ENCODE measurements around the gene INO80E. TPM values are rescaled to one million over a fixed set of nuclear protein-coding genes. Genes with fewer than 3 reads are reported as not detected.

INO80E gene
- total and polyA plus RNA-seq, 2 of the 8 experiments (the other 6 are each of a cell fraction or from before 2014, with no cell fraction given) = 43.0 to 91.2 TPM

DNA sequence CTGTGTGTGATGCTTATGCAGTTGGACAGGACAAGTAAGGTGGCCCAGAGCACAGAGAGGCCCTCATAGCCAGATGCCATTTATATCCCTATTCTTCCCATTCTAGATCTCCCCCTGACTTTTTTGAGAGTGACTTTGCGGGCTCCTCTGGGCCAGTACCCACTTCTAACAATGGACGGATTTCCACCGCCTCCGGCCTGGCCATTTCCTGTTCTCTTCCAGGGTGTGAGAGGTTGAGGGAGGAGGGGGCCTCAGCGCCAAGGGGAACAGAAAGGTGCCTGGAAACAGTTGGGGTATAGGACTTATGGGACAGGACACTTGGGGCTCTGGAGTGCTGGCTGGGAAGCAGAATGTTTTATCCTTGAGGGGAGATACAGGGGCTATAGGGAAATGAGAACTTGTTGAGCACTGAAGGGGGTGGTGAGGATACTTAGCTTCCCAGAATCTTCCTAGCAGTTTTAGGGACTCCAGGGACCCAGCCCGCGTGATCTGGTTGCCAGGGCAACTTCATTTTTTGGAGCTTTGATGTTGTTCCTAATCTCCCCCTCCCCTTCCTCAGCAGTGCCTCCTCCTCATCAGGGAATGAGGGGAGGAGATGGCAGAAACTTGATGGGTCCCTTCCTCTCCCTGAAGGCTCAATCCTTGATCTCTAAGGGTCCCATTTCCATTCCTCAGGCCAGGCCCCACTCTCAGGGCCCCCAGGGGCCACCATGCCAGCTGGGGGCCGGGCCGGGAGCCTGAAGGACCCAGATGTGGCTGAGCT, 18.8 kb upstream of the INO80E start:
- peaks cover 4 to 18% of the 10 kb centered on the region in 2 experiments for H4K20me1 ChIP-seq (replicated peaks in 1 of 2; ENCODE audit: control insufficient read depth in 1 of 2, insufficient read depth in 2 of 2, low read length in 2 of 2)
- no peak overlapping the region for H4K91ac ChIP-seq (replicated peaks; ENCODE audit: insufficient read length, low read length)
- no peak overlapping the region for H3K27ac ChIP-seq (ENCODE audit: low read depth, low read length)
- H3K23me2 ChIP-seq (ENCODE audit: low read depth, low read length) = peaks cover 7% of the 10 kb centered on the region; the same call in 1 of the 2 replicates
- no peak overlapping the region; the same call in 1 of the 2 replicates for H2BK5ac ChIP-seq (ENCODE audit: low read depth, low read length)
- H3K23ac ChIP-seq (ENCODE audit: insufficient read length) = no peak overlapping the region
- WGBS, 2 experiments (ENCODE audit: extremely low coverage in 1 of 2, insufficient coverage in 1 of 2, insufficient read length in 1 of 2, insufficient replicate concordance in 2 of 2, low coverage in 1 of 2, low lambda C conversion rate in 2 of 2, missing lambda C conversion rate in 1 of 2) = 74% methylated on average over 9 of the region's 9 CpGs; no CpG with 5 or more reads in 1 of the 2 experiments
- H3K14ac ChIP-seq (ENCODE audit: insufficient read length) = no peak overlapping the region
- no peak overlapping the region for H2AFZ ChIP-seq (ENCODE audit: low read length)
- peaks cover 2 to 9% (median 8%) of the 10 kb centered on the region in 4 experiments for H3K27me3 ChIP-seq (replicated peaks in 1 of 4; ENCODE audit: control insufficient read depth in 3 of 4, extremely low read depth in 1 of 4, insufficient read depth in 3 of 4, low read length in 3 of 4)
- H3K9me3 ChIP-seq (ENCODE audit: insufficient read depth in 2 of 2, low read depth in 1 of 2, low read length in 1 of 2) = peaks cover 9 to 10% of the 10 kb centered on the region in 2 experiments
- H2BK15ac ChIP-seq (ENCODE audit: low read length) = no peak overlapping the region
- no peak for DNase-seq (ENCODE audit: low read depth in 1 of 2, low spot score in 2 of 2)
- H4K8ac ChIP-seq (ENCODE audit: extremely low read depth, insufficient read depth, low read length) = no peak overlapping the region
- FAIRE-seq = no peak
- H2BK120ac ChIP-seq (replicated peaks; ENCODE audit: low read depth, low read length) = no peak overlapping the region
- H3K9ac ChIP-seq (replicated peaks in 1 of 4; ENCODE audit: extremely low read depth in 1 of 4, low read depth in 3 of 4, low read length in 3 of 4) = no peak overlapping the region; a peak in 2 of 7 replicates
- no peak overlapping the region for H4K5ac ChIP-seq (ENCODE audit: insufficient read length, low read depth, low read length)
- no peak overlapping the region for H2AK5ac ChIP-seq (ENCODE audit: low read depth, low read length)
- peaks cover 9 to 34% of the 10 kb centered on the region in 2 experiments for H3K79me2 ChIP-seq (ENCODE audit: control insufficient read depth in 1 of 2, insufficient read depth in 2 of 2, low read length in 2 of 2)
- H2BK12ac ChIP-seq (ENCODE audit: low read depth, low read length) = no peak overlapping the region
- H3K4me2 ChIP-seq (ENCODE audit: insufficient read depth in 1 of 2, low read depth in 2 of 2, low read length in 2 of 2) = peak overlapping the region in 1 of 2 experiments; percentile 72; a peak in 1 of 4 replicates
- H3K4me1 ChIP-seq (replicated peaks in 1 of 4; ENCODE audit: control insufficient read depth in 3 of 4, insufficient read depth in 4 of 4, low read length in 3 of 4) = peaks cover 4 to 20% (median 7%) of the 10 kb centered on the region in 4 experiments
- POLR2A ChIA-PET (ENCODE audit: partially characterized antibody) = interaction anchor here (1.3 kb wide), 1 partner anchor 14 kb away, joined by 3 read pairs; no protein-coding TSS in a partner anchor
- no peak overlapping the region for H3K4me3 ChIP-seq (ENCODE audit: extremely low read depth in 1 of 4, insufficient read depth in 2 of 4, low read depth in 3 of 4, low read length in 4 of 4)
- H3K18ac ChIP-seq (ENCODE audit: extremely low read depth, low read length) = no peak overlapping the region
- peaks cover 25% of the 10 kb centered on the region for H3K79me1 ChIP-seq (ENCODE audit: low read depth, low read length)
- H3K4ac ChIP-seq (replicated peaks; ENCODE audit: insufficient read length, low read depth, low read length) = no peak overlapping the region
- CTCF ChIA-PET (ENCODE audit: partially characterized antibody) = interaction anchor here (0.7 to 4.4 kb wide), 4 partner anchors 19 to 165 kb away, joined by 3 to 19 read pairs (median 4); partner anchors contain the start of genes INO80E and PRRT2
- TF ChIP-seq JUN (IDR thresholded peaks at IDR 0.05; ENCODE audit: low read depth, low read length) (no peak), CREB1 (IDR thresholded peaks at IDR 0.05) (no peak), SIN3A (conservative IDR thresholded peaks at IDR 0.05 in 1 of 2, IDR thresholded peaks at IDR 0.05 in 1 of 2; ENCODE audit: low read depth in 1 of 2, low read length in 2 of 2) (no peak), POLR2A (IDR thresholded peaks at IDR 0.05; ENCODE audit: control extremely low read depth in 1 of 2, low read depth in 2 of 2, low read length in 2 of 2) (no peak), TBP (IDR thresholded peaks at IDR 0.05; ENCODE audit: low read depth, low read length) (no peak), KDM4A (IDR thresholded peaks at IDR 0.05; ENCODE audit: low read depth, low read length, severe bottlenecking) (no peak), SP2 (IDR thresholded peaks at IDR 0.05; ENCODE audit: low read length) (no peak), JUND (IDR thresholded peaks at IDR 0.05; ENCODE audit: low read length) (no peak), BCL11A (IDR thresholded peaks at IDR 0.05; ENCODE audit: low read depth in 2 of 2, low read length in 2 of 2) (no peak), SP1 (IDR thresholded peaks at IDR 0.05; ENCODE audit: low read depth, low read length) (no peak), RXRA (IDR thresholded peaks at IDR 0.05; ENCODE audit: insufficient read depth, low read depth, low read length) (no peak)
- H2BK20ac ChIP-seq (ENCODE audit: low read length) = no peak overlapping the region
- peaks cover 10 to 44% (median 34%) of the 10 kb centered on the region in 4 experiments for H3K36me3 ChIP-seq (ENCODE audit: control insufficient read depth in 2 of 4, insufficient read depth in 4 of 4, low read length in 3 of 4)
- H3K56ac ChIP-seq (replicated peaks; ENCODE audit: insufficient read length, low read depth, low read length) = no peak overlapping the region
